SH-SY5Y (cell line): Measurements from ENCODE around the gene KLF7.

Source experiments
- GATA2 ChIP-seq: IDR thresholded peaks from 2 replicates; pipeline ENCODE4 v1.6.1; 2011; ENCODE audit warnings: mild to moderate bottlenecking, low read depth, low read length
- GATA3 ChIP-seq: IDR thresholded peaks from 2 replicates; pipeline ENCODE4 v1.6.1; 2011; ENCODE audit warnings: low read depth, mild to moderate bottlenecking, low read length, moderate library complexity

The KLF7 gene

GRCh38 chr2:207113414-207113813, 52.3 kb downstream of the KLF7 start:
- no peak for TF ChIP-seq GATA2
- TF ChIP-seq GATA3: no peak

- no peak for TF ChIP-seq GATA2
- no peak for TF ChIP-seq GATA3
Observed at GRCh38 chr2:207112785-207113184, 53.0 kb downstream of the KLF7 start.

- TF ChIP-seq GATA3: no peak
- TF ChIP-seq GATA2: no peak
Observed at GRCh38 chr2:207112383-207112782, 53.4 kb downstream of the KLF7 start.

- no peak for TF ChIP-seq GATA2
- no peak for TF ChIP-seq GATA3
Observed at GRCh38 chr2:207111757-207112156, 54.0 kb downstream of the KLF7 start.

- TF ChIP-seq GATA3 (no peak), GATA2 (no peak)
Observed at GRCh38 chr2:207110715-207111114, 55.0 kb downstream of the KLF7 start.

GRCh38 chr2:207110310-207110709, 55.4 kb downstream of the KLF7 start:
- no peak for TF ChIP-seq GATA3
- TF ChIP-seq GATA2: no peak

- no peak for TF ChIP-seq GATA2
- TF ChIP-seq GATA3: no peak
Observed at GRCh38 chr2:207109768-207110167, 56.0 kb downstream of the KLF7 start.

GRCh38 chr2:207108440-207108839, 57.3 kb downstream of the KLF7 start:
- no peak for TF ChIP-seq GATA2
- no peak for TF ChIP-seq GATA3

GRCh38 chr2:207107551-207107950, 58.2 kb downstream of the KLF7 start:
- no peak; the same call in 1 of the 2 replicates for TF ChIP-seq GATA2
- TF ChIP-seq GATA3: no peak

- TF ChIP-seq GATA3: no peak
Observed at GRCh38 chr2:207107131-207107530, 58.6 kb downstream of the KLF7 start.

GRCh38 chr2:207103132-207103531, 62.6 kb downstream of the KLF7 start:
- TF ChIP-seq GATA2 (no peak), GATA3 (no peak)

GRCh38 chr2:207101984-207102383, 63.8 kb downstream of the KLF7 start:
- TF ChIP-seq GATA2: no peak
- no peak for TF ChIP-seq GATA3

- no peak for TF ChIP-seq GATA2
- TF ChIP-seq GATA3: no peak
Observed at GRCh38 chr2:207097278-207097677, 68.5 kb downstream of the KLF7 start.

GRCh38 chr2:207095963-207096362, 69.8 kb downstream of the KLF7 start:
- TF ChIP-seq GATA3: no peak
- TF ChIP-seq GATA2: no peak

GRCh38 chr2:207093234-207093633, 72.5 kb downstream of the KLF7 start:
- TF ChIP-seq GATA3 (no peak), GATA2 (no peak)

- no peak for TF ChIP-seq GATA2
- no peak for TF ChIP-seq GATA3
Observed at GRCh38 chr2:207092818-207093217, 72.9 kb downstream of the KLF7 start.
